B cell (primary cell): ENCODE results near the gene IMMP2L.

ENCODE experiments used
- EZH2 ChIP-seq: IDR thresholded peaks from 2 replicates; pipeline ENCODE4 v1.6.1; 2012; ENCODE audit warnings: borderline replicate concordance, low read depth, mild to moderate bottlenecking, moderate library complexity, low read length; ENCODE audit not compliant: insufficient read depth, poor library complexity, severe bottlenecking
- TF ChIP-seq, protein P1 (sequence below): fragments of 200-600 bp; IDR thresholded peaks from one replicate; pipeline ENCODE4 v1.8.0; 2022; ENCODE audit warnings: antibody characterized with exemption, mild to moderate bottlenecking

DNA sequence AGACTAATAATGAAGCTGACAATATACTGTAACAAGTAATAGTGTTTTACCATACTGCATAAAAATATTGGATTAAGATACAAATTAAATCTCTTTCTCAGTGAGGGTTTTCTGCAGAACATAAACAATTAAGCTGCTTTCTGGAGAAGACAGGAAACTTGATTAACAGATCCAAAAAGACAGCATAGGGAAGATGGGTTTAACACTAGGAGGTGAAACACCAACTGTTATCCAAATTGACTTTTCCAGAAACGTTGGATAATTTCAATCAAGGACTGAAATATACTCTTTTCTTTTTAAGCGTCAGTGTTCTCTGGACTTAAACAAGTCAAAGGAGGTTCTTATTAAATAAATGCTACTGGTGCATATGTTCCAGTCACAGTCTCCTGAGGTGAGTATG lies 45.3 kb upstream of the IMMP2L start:
- no peak for TF ChIP-seq EZH2
- TF ChIP-seq, protein P1, sequence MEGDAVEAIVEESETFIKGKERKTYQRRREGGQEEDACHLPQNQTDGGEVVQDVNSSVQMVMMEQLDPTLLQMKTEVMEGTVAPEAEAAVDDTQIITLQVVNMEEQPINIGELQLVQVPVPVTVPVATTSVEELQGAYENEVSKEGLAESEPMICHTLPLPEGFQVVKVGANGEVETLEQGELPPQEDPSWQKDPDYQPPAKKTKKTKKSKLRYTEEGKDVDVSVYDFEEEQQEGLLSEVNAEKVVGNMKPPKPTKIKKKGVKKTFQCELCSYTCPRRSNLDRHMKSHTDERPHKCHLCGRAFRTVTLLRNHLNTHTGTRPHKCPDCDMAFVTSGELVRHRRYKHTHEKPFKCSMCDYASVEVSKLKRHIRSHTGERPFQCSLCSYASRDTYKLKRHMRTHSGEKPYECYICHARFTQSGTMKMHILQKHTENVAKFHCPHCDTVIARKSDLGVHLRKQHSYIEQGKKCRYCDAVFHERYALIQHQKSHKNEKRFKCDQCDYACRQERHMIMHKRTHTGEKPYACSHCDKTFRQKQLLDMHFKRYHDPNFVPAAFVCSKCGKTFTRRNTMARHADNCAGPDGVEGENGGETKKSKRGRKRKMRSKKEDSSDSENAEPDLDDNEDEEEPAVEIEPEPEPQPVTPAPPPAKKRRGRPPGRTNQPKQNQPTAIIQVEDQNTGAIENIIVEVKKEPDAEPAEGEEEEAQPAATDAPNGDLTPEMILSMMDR, result no peak
